T-helper 1 cell (primary cell): Measurements from ENCODE around the gene ALDH1A3.

ENCODE experiments used
- DNase-seq, 5 donors: peaks; one replicate each; pipeline ENCODE4 v3.0.0-alpha.2; 2012 to 2020

The ALDH1A3 gene

GRCh38 chr15:100902436-100903167 is 23.0 kb downstream of the ALDH1A3 start:
- DNase-seq, result no peak

GRCh38 chr15:100903168-100903554 is 23.5 kb downstream of the ALDH1A3 start:
- DNase-seq, result no peak

- no peak for DNase-seq
Measured at GRCh38 chr15:100905850-100906249, 26.2 kb downstream of the ALDH1A3 start.

GRCh38 chr15:100908466-100908865 is 28.8 kb downstream of the ALDH1A3 start:
- DNase-seq, result no peak

- DNase-seq, result no peak
Measured at GRCh38 chr15:100909565-100909964, 29.9 kb downstream of the ALDH1A3 start.

GRCh38 chr15:100909989-100910955 is 30.6 kb downstream of the ALDH1A3 start:
- DNase-seq, result no peak

- DNase-seq, result no peak
Measured at GRCh38 chr15:100911086-100911485, 31.5 kb downstream of the ALDH1A3 start.

GRCh38 chr15:100913961-100914360 is 34.3 kb downstream of the ALDH1A3 start:
- no peak for DNase-seq

- DNase-seq, result no peak
Measured at GRCh38 chr15:100914876-100915275, 35.2 kb downstream of the ALDH1A3 start.

- peak in 4 of 5 donors; percentile 32 to 59 (median 38) for DNase-seq
Measured at GRCh38 chr15:100918034-100918689, 38.5 kb downstream of the ALDH1A3 start.

- DNase-seq, result peak in 1 of 5 donors; percentile 15
Measured at GRCh38 chr15:100918690-100919480, 39.3 kb downstream of the ALDH1A3 start, which contains the start of gene LRRK1. Gene LRRK1, plus strand, starts transcription at chr15:100919357. Its CDS starts 5,276 bp downstream, at chr15:100924633.

GRCh38 chr15:100919481-100920405 is 40.1 kb downstream of the ALDH1A3 start:
- DNase-seq, result no peak

GRCh38 chr15:100920516-100921135 is 41.0 kb downstream of the ALDH1A3 start:
- DNase-seq, result no peak

GRCh38 chr15:100922192-100923040 is 42.8 kb downstream of the ALDH1A3 start:
- no peak for DNase-seq

GRCh38 chr15:100923076-100923475 is 43.4 kb downstream of the ALDH1A3 start:
- no peak for DNase-seq

- no peak for DNase-seq
Measured at GRCh38 chr15:100923902-100924301, 44.3 kb downstream of the ALDH1A3 start.

GRCh38 chr15:100924436-100924835 is 44.8 kb downstream of the ALDH1A3 start:
- DNase-seq, result no peak

GRCh38 chr15:100925480-100925879 is 45.8 kb downstream of the ALDH1A3 start:
- no peak for DNase-seq

- no peak for DNase-seq
Measured at GRCh38 chr15:100926258-100926657, 46.6 kb downstream of the ALDH1A3 start.
